Right ventricle myocardium inferior (tissue), 1 donor: ENCODE data around the gene WFIKKN2. TPM values are rescaled to one million over a fixed set of nuclear protein-coding genes. Genes with fewer than 3 reads are reported as not detected.
A peak's percentile ranks its signal among the peaks of the same experiment; 100 is the strongest.
"Not testable (repeated sequence)": the region's sequence is repeated elsewhere in the genome, so short reads cannot be mapped to it uniquely, and the experiment has no call there.

Source experiments
- ATAC-seq: fragments of 200-7000 bp; cut with Tn5 transposase; one replicate; pipeline ENCODE4 v1.9.1; 2020; ENCODE audit warnings: mild to moderate bottlenecking, moderate library complexity
- DNase-seq: peaks from one replicate; pipeline ENCODE4 v3.0.0; 2021; ENCODE audit errors: missing footprints
- intact Hi-C: fragments of 100-400 bp; cut with DNase I; formaldehyde crosslinking; loops from one replicate; pipeline ENCODE4 v1.11.0; 2022
- long read RNA-seq: library from polyadenylated mRNA; unstranded; transcript quantifications from one replicate; pipeline ENCODE4 v2.0.0, GENCODE V29; 2021
- total RNA-seq: library from RNA; stranded (reverse); fragmentation: NEBNext Ultra II Directional; extraction: Animal tissue kit (Norgen Biotek cat#: 25700); gene quantifications from one replicate; pipeline ENCODE4 v1.2.1, GENCODE V29; 2021
- donor health status: DM: no; HTN: yes; CAD: no; lungs with severe emphysema.

The WFIKKN2 gene, protein sequence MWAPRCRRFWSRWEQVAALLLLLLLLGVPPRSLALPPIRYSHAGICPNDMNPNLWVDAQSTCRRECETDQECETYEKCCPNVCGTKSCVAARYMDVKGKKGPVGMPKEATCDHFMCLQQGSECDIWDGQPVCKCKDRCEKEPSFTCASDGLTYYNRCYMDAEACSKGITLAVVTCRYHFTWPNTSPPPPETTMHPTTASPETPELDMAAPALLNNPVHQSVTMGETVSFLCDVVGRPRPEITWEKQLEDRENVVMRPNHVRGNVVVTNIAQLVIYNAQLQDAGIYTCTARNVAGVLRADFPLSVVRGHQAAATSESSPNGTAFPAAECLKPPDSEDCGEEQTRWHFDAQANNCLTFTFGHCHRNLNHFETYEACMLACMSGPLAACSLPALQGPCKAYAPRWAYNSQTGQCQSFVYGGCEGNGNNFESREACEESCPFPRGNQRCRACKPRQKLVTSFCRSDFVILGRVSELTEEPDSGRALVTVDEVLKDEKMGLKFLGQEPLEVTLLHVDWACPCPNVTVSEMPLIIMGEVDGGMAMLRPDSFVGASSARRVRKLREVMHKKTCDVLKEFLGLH
- 0.14 TPM for total RNA-seq
- long read RNA-seq, result 0 reads

DNA sequence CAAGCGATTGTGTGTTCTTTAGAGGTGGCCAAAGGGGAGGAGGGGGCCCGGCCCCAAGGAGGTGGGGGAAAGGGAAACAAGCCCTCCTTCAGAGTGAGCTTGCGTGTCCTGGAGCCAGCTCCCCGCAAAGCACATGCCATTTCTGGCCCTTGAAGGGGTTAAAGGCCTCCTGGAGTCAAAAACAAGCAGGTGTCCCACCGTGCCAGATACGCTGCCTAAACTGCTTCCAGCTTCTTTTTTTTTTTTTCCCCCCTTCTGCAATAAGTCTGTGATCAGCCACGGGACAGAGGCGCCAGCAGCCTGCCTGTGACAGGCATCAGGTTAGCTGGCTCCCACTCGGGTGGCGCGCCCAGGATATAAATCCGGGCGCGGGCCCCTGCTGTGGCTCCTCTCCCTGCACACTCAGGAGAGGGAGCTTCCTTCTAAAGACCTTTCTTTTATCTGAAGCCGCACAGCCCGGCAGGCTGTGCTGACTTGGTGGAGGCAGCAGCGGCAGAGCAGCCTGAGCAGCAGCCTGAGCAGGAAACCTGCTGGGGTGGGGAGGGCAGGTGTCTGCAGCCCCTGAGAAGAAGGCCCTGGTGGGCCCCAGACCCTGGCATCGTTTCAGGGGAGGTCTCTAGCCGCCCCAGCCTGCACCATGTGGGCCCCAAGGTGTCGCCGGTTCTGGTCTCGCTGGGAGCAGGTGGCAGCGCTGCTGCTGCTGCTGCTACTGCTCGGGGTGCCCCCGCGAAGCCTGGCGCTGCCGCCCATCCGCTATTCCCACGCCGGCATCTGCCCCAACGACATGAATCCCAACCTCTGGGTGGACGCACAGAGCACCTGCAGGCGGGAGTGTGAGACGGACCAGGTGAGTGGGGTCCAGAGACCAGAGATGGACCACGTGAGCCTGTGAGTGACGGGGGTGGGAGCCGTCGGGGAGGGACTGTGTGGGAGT is at the start of gene WFIKKN2:
TSS of gene WFIKKN2 (plus strand) at position 286 of the 934 bp plus-strand sequence. CDS start at position 638, 352 bp downstream.
- intact Hi-C loops, result no loop called here
- DNase-seq (no peak), ATAC-seq (no peak)

DNA sequence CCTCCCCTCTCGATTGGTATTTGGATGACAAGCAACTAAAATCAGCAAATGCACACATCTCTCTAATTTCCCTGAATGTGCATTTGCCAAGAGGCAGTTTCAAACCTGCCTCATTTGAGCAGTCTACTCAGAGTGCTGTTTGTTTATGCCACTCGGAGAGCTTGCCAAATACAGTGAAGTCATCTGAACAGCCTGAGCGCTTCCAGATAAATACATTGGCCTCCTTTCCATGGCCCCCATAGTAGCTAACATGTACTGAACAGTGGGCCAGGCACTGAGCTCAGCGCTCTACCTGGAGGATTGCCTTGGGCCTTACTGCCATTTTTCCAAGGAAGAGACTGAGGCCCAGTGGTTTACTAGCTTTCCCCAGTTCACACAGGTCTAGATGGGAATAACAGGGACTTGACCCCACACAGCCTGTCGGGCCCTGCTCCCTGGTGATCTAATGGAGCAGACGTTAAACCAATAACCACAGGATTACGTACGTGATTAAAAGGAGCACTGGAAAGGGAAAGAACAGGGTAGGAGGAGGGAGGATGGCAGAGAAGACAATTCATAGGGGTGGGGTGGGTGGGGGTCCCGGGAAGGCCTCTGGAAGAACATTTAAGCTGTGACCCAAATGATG is 49.3 kb upstream of the WFIKKN2 start:
- no peak for DNase-seq
- intact Hi-C loops, result no loop called here
- peak; percentile 70 for ATAC-seq

DNA sequence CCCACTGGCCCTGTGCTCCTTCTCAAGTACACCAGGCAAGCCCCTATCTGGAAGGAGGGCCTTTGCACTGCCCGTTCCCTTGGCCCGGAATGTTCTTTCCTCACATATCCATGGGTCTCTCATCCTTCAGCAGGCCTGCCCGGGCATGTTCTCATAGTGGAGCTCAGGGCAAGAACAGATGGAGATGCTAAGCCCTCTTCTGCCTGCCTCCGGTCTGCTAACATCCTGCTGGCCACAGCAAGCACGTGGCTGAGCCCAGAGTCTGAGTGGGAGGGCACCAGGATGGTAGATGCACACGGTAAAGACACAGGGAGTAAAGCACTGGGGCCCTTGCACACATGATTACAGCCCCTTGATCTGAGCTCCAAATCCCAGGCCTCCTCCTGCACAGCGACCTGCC is 48.3 kb upstream of the WFIKKN2 start:
- DNase-seq, result no peak
- ATAC-seq, result no peak
- intact Hi-C loops, result no loop called here

DNA sequence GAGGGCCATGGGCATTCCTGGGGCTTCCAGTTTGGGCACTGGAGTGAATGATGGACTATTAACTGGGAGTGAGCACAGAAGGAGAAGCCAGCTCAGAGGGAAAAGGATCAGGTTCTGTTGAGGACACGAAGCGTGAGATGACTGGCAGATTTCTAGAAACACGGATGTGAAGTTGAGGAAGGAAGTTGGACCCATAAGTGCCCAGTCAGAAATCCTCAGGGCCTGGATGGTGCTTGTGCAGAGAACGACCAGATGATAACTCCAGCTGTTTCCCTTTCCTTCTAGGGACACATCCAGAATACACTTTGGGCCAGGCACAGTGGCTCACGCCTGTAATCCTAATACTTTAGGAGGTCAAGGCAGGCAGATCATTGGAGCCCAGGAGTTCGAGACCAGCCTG is 44.8 kb upstream of the WFIKKN2 start:
- no peak for ATAC-seq
- intact Hi-C loops, result no loop called here
- DNase-seq, result no peak

DNA sequence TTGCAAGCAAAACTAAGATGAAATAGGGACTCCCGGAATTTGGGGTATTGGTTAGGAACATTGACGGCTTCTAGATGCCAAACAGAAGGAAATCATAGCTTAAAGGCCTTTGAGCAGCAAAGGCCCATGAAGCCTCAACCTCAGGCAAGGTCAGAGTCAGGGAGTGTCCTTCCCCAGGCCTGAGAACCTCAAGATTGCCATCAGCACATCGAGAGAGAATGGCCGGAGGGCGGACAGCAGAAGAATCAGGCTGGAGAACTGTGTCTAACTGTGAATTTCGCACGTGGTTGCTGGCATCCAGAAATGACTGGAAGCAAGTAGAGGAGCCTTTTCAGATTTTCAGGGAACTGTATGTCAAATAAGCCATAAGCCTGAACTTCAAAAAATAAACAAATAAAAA is 43.3 kb upstream of the WFIKKN2 start:
- DNase-seq (no peak), ATAC-seq (no peak)
- intact Hi-C loops, result no loop called here

DNA sequence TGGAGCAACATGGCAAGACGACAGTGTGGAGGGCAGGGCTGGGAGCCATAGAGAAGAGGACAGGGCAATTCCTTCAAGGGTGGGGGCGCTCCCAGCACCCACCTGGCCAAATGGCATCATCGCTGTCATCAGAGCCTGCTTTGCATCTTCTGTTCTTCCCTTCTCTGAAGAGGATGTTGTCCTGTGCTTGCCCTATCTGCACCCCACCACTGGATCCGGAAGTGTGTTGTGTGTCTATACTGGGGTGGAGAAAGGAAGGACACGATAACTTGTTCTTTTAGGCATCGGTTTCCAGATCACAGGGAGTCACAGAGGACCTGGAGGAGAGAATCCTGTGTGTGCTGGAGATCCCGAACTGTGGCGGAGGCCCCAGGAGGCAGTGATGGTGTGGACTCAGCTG is 42.4 kb upstream of the WFIKKN2 start:
- ATAC-seq (no peak), DNase-seq (no peak)
- intact Hi-C loops, result no loop called here

DNA sequence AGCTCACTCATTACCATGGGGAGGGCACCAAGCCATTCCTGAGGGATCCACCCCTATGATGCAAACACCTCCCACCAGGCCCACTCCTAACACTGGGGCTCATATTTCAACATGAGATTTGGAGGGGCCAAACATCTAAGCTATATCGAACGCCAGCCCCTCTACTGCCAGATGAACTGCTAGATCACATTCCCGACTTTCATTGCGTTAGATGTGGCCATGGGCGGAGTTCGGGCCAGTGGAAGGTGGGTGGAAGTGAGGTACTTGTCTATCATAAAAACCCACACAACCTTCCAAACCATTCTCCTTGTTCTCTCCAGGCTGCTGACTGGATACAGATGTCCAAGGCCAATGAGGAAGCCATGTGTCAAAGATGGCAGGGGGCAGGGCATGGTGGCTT is 41.0 kb upstream of the WFIKKN2 start:
- intact Hi-C loops, result no loop called here
- ATAC-seq (no peak), DNase-seq (no peak)

DNA sequence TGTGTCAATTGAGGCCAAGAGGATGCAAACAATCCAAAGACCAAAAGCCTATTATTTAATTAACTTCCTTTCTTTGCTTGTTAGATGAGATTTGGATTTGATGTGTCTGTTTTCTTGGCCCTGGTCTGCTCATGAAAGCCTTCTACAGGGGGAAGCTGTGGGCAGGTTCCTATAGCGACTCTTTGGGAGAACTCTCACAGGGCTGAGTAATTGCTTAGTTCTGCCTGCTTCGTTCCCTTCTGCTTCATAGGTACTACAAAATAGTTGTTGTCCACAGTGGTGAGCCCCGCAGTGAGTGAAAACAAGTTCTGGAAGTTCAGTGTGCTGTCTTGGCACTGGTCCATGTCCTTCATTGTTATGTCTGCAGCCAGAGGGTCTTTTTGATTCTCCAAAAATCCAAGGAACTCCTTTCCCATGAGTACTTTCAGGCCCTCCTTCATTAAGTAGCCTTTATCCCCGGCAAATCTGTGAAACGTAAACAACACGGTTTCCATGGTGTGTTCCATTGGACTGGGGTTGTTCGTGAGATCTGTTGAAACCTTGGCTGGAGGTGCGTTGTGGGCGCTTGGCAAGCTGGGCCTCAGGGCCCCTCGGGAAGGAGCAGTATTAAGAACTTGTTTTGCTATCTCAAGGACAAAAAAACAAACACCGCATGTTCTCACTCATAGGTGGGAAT is 38.1 kb upstream of the WFIKKN2 start:
- intact Hi-C loops, result no loop called here
- ATAC-seq, result no peak

DNA sequence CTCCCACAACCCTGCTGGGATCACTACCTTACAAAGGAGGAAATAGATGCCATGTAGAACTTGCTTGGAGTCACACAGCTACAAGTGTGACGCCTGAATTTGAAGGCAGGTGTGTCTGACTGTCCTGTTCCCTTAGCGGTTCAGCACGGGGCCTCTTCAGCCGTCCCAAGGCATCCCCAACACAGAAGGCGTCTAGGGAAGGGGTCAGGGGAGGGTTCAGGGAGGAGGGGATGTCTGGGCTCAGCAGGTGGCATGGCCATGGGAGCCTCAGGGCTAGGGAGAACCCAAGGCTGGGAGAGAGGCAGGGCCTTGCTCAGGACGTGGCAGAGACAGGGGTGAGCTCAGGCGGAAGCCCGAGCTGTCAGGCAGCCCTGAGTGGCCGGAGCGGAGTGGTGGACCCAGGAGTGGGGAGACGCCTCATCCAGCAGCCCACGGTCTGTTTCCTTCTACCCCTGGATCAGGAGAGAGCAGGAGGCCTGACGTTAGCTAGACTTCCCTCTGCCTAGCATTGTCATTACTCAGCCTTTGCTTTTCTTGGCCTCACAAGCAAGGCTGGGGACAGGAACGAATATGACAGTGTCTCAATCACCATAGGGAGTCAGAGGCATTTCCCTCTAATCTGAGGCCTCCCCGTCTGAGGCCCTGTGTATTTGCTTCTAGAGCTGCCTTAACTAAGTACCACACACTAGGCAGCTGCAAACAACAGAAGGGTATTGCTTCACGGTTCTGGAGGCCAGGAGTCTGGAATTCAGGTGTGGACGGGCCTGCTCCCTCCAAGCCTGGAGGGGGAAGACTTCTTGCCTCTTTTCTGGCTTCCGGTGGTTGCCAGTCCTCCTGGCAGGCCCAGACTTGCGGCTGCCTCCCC is 36.7 kb upstream of the WFIKKN2 start:
- intact Hi-C loops, result no loop called here
- ATAC-seq (no peak), DNase-seq (no peak)

More for the DNA sequence above, 38.1 kb upstream of the WFIKKN2 start:
- no peak for DNase-seq

DNA sequence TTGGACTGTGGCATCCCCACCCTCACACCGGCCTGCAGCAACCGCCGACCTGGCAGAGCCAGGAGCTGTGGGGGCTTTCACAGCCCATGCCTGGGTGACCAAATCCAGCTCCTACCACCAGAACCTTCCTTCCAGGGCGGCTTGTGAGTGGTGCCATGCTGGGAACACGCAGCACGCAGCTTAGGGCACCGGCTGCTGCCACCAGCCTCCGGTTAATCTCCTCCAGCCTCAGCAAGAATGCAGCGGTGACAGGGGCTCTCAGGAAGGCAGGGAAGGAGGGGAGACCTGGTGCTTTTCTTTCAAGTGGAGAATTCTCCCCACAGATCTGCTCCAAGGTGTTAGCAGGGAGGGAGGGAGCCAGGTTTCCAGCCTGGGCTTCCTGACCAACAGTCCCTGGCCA is 35.8 kb upstream of the WFIKKN2 start:
- DNase-seq (no peak), ATAC-seq (no peak)
- intact Hi-C loops, result no loop called here

DNA sequence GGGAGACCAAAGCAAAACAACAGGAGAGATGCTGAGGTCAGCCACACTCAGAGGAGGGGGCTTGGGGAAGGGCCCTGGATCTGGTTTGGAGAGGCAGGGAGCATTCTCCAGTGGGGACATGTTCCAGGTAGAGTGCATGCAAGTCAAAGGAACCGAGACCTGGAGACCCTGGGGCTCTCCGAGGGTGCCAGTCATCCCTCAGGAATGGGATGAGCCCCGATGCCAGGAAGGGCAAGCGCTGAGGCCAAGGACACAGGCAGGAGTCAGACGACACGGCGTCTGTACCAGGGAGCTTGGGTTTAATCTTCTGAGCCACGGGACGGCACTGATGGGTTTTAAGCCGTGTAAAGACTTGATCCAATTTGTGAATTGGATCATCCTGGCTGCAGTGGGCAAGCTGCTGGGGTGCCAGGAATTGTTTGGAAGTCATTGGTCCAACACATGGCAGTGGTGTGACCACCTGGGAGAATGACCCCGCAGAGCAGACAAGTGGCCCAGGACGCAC is 35.1 kb upstream of the WFIKKN2 start:
- no peak for DNase-seq
- intact Hi-C loops, result no loop called here
- ATAC-seq, result no peak

DNA sequence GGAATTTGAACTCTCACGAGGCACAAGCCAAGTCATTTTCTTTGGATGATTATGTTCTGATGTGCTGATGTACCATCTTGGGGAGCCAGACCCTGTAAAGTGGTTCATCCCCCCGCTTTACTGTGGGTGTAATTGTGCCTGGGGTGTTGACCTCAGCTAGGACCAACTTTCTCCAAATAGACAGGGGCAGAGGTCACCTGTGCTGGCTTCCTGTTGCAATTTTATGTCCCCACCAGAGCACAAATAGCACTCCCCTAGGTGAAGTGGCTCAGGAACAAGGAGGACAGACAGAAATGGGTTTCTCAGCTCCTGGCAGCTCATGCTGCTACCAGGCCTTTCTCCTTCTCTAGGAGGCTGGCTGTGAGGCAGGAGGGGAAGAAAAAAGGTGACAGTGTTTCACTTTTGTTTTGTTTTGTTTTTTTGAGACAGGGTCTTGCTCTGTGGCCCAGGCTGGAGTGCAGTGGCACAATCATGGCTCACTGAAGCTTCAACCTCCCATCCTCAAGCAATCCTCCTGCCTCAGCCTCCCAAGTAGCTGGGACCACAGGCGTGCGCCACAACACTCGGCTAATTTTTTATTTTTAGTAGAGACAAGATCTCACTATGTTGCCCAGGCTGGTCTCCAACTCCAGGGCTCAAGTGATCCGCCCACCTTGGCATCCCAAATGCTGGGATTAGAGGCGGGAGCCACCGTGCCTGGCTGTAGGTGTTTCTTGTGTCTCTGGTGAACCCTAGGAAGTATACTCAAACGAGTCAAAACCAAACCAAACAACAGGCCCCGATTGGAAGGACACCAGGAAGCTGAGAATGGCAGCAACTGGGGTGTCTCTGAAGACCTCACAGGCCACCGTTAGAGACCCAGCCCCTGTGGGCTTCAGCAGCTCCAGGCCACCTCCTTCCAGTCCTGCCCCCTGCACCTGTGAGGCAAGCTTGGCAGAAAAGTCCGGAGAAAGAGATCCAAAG is 32.5 kb upstream of the WFIKKN2 start:
- intact Hi-C loops, result no loop called here
- ATAC-seq (no peak), DNase-seq (no peak)

DNA sequence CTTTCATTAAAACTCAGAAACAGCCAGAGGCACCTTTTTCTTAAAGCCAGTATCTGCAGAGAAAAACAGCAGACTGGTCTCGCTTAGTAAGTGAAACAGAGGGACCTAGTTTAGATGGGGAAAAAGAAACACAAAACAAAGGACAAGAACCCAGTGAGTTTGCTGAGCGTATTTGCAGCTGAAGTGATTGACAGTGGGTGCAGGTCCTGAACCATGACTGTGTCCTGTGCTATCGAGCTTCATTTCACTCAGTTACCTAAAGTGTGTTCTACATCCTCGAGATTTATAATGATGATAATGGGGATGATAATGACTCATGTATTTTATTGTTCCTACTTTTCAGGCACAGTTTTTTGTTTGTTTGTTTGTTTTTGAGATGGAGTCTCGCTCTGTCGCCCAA is 31.7 kb upstream of the WFIKKN2 start:
- intact Hi-C loops, result no loop called here
- ATAC-seq (no peak), DNase-seq (no peak)

DNA sequence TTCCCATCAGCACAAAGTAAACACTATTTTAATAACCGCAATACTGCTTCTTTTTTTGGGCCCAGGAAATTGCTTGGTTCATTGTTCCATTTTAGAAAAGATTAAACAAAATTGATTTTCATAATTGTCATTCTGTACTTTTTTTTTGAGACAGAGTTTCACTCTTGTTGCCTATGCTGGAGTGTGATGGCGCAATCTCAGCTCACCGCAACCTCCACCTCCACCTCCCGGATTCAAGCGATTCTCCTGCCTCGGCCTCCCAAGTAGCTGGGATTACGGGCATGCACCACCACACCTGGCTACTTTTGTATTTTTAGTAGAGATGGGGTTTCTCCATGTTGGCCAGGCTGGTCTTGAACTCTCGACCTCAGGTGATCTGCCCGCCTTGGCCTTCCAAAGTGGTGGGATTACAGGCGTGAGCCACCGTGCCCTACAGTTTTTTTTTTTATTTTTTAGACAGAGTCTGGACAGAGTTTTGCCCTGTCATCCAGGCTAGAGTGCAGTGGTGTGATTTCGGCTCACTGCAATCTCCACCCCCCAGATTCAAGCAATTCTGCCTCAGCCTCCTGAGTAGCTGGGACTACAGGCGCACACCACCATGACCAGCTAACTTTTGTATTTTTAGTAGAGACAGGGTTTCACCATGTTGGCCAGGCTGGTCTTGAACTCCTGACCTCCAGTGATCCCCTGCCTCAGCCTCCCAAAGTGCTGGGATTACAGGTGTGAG is 30.5 kb upstream of the WFIKKN2 start:
- intact Hi-C loops, DNase-seq, ATAC-seq: not testable (repeated sequence)

DNA sequence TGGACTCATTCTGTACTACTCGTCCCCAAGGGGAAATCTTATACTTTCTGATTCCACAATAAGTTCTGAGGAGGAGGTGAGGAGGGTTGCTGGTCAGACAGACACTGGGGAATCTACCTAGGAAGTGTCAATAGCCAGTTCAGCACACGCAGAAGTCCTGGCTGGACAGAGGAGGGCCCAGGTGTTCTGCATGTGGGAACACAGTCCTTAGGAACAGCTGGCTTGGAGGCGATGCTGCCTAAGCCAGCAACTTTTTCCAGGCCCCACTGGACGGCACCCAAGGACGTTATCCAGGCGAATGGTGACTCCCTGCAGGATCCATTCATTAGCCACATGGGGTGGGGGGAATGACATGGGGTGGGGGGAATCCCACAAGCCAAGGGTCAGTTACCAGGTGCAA is 29.9 kb upstream of the WFIKKN2 start:
- ATAC-seq, result no peak
- intact Hi-C loops, result no loop called here
- no peak for DNase-seq

DNA sequence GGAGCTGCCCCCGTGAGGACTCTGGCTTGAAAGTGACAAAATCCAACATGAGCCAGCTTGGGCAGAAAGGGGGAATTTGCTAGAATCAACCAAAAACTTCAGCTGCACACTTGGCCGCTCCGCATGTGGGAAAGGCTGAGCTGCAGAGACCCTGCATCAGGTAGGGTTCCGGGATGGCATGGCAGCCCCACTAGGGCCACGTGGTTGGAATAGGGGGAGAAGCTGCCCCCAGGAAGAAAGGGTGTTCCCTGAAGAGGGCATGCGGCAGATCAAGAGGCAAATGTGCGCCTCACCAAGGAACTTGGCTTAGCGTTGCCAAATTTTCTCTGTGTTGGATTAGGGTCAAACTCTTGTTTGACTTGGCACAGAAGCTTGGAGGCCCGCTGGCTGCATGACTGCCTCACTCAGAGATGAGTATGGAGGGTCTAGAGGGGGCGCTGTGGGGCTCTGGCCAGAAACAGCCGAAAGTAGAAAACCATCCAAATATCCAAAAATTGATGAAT is 29.2 kb upstream of the WFIKKN2 start:
- ATAC-seq (peak; percentile 28), DNase-seq (no peak)
- intact Hi-C loops, result no loop called here
